HEK293 (cell line): ENCODE data around the gene SLC25A1.

Experiments used
- KLF9 ChIP-seq: fragments of 450-650 bp; formaldehyde crosslinking; IDR thresholded peaks from 2 replicates; pipeline ENCODE4 v1.5.1; 2016; ENCODE audit warnings: missing biosample characterization, missing genetic modification characterization, low read depth
- RBAK ChIP-seq: fragments of 450-650 bp; formaldehyde crosslinking; IDR thresholded peaks from 2 replicates; pipeline ENCODE4 v1.5.1; 2016; ENCODE audit warnings: missing biosample characterization, missing genetic modification characterization
- ZNF138 ChIP-seq: fragments of 450-650 bp; formaldehyde crosslinking; IDR thresholded peaks from 2 replicates; pipeline ENCODE4 v1.5.1; 2016; ENCODE audit warnings: missing biosample characterization, missing genetic modification characterization, borderline replicate concordance
- ZNF423 ChIP-seq: fragments of 450-650 bp; formaldehyde crosslinking; IDR thresholded peaks from 2 replicates; pipeline ENCODE4 v1.5.1; 2016; ENCODE audit warnings: missing biosample characterization, missing genetic modification characterization
- ZNF510 ChIP-seq: fragments of 450-650 bp; formaldehyde crosslinking; IDR thresholded peaks from 2 replicates; pipeline ENCODE4 v1.5.1; 2018; ENCODE audit warnings: mild to moderate bottlenecking, missing genetic modification characterization, missing biosample characterization; ENCODE audit not compliant: insufficient replicate concordance
- TF ChIP-seq, protein P1 (sequence below): fragments of 450-650 bp; formaldehyde crosslinking; IDR thresholded peaks from 2 replicates; pipeline ENCODE4 v1.5.1; 2016; ENCODE audit warnings: missing biosample characterization, missing genetic modification characterization
- TF ChIP-seq, protein P2 (sequence below): fragments of 450-650 bp; formaldehyde crosslinking; IDR thresholded peaks from 2 replicates; pipeline ENCODE4 v1.5.1; 2016; ENCODE audit warnings: missing biosample characterization, missing genetic modification characterization
- TF ChIP-seq, protein P3 (sequence below): fragments of 450-650 bp; formaldehyde crosslinking; IDR thresholded peaks from 2 replicates; pipeline ENCODE4 v1.5.1; 2016; ENCODE audit warnings: missing biosample characterization, missing genetic modification characterization

DNA sequence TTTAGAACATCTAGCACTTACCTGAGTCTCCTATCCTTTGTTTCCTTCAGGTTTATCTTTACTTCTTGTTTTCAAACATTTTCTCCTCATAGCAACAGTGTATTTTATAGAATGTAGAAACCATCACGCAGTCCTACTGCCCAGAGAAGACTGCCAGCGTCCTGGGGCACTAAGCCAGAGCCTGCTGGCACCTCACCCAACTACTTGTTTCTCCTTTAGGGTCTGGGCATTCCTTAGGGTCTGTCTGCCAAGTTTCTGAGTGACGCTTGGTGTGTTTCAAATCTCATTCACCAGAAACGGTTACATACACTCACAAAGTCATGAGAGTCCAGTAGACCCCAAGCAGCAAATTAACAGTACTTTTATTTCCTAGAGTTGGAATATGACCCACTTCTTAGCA is 49.6 kb upstream of the SLC25A1 start:
- TF ChIP-seq, protein P1, sequence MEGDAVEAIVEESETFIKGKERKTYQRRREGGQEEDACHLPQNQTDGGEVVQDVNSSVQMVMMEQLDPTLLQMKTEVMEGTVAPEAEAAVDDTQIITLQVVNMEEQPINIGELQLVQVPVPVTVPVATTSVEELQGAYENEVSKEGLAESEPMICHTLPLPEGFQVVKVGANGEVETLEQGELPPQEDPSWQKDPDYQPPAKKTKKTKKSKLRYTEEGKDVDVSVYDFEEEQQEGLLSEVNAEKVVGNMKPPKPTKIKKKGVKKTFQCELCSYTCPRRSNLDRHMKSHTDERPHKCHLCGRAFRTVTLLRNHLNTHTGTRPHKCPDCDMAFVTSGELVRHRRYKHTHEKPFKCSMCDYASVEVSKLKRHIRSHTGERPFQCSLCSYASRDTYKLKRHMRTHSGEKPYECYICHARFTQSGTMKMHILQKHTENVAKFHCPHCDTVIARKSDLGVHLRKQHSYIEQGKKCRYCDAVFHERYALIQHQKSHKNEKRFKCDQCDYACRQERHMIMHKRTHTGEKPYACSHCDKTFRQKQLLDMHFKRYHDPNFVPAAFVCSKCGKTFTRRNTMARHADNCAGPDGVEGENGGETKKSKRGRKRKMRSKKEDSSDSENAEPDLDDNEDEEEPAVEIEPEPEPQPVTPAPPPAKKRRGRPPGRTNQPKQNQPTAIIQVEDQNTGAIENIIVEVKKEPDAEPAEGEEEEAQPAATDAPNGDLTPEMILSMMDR (tag by site-specific recombination): no peak
- TF ChIP-seq KLF9 (tag by site-specific recombination) (no peak), ZNF510 (tag by site-specific recombination) (no peak), ZNF138 (tag by site-specific recombination) (no peak), ZNF423 (tag by site-specific recombination) (no peak), RBAK (tag by site-specific recombination) (no peak)
- TF ChIP-seq, protein P2, sequence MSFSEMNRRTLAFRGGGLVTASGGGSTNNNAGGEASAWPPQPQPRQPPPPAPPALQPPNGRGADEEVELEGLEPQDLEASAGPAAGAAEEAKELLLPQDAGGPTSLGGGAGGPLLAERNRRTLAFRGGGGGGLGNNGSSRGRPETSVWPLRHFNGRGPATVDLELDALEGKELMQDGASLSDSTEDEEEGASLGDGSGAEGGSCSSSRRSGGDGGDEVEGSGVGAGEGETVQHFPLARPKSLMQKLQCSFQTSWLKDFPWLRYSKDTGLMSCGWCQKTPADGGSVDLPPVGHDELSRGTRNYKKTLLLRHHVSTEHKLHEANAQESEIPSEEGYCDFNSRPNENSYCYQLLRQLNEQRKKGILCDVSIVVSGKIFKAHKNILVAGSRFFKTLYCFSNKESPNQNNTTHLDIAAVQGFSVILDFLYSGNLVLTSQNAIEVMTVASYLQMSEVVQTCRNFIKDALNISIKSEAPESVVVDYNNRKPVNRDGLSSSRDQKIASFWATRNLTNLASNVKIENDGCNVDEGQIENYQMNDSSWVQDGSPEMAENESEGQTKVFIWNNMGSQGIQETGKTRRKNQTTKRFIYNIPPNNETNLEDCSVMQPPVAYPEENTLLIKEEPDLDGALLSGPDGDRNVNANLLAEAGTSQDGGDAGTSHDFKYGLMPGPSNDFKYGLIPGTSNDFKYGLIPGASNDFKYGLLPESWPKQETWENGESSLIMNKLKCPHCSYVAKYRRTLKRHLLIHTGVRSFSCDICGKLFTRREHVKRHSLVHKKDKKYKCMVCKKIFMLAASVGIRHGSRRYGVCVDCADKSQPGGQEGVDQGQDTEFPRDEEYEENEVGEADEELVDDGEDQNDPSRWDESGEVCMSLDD (tag by site-specific recombination): no peak
- TF ChIP-seq, protein P3, sequence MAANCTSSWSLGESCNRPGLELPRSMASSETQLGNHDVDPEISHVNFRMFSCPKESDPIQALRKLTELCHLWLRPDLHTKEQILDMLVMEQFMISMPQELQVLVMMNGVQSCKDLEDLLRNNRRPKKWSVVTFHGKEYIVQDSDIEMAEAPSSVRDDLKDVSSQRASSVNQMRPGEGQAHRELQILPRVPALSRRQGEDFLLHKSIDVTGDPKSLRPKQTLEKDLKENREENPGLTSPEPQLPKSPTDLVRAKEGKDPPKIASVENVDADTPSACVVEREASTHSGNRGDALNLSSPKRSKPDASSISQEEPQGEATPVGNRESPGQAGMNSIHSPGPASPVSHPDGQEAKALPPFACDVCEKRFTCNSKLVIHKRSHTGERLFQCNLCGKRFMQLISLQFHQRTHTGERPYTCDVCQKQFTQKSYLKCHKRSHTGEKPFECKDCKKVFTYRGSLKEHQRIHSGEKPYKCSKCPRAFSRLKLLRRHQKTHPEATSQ (tag by site-specific recombination): no peak
